ES-I3 (cell line): ENCODE measurements around the gene ZSWIM7.

Experiments
- H3K36me3 ChIP-seq: 2 replicates; pipeline ENCODE4 v1.6.1; 2013; ENCODE audit warnings: mild to moderate bottlenecking, low read length, control low read depth, moderate library complexity; ENCODE audit not compliant: insufficient read depth
- H3K4me1 ChIP-seq: 2 replicates; pipeline ENCODE4 v1.6.1; 2013; ENCODE audit warnings: mild to moderate bottlenecking, control low read depth, low read length; ENCODE audit not compliant: insufficient read depth
- H3K9ac ChIP-seq: 2 replicates; pipeline ENCODE4 v1.6.1; 2013; ENCODE audit warnings: low read depth, mild to moderate bottlenecking, low read length, moderate library complexity
- H3K9me3 ChIP-seq: 2 replicates; pipeline ENCODE4 v1.6.1; 2013; ENCODE audit warnings: mild to moderate bottlenecking, low read length, moderate library complexity; ENCODE audit not compliant: control insufficient read depth, insufficient read depth

ZSWIM7 gene

GRCh38 chr17:15957206-15957605, 42.3 kb downstream of the ZSWIM7 start:
- Histone ChIP-seq H3K9ac (no peak overlapping the region), H3K9me3 (no peaks in the 10 kb centered on the region), H3K4me1 (peaks cover 13% of the 10 kb centered on the region), H3K36me3 (no peaks in the 10 kb centered on the region)

DNA sequence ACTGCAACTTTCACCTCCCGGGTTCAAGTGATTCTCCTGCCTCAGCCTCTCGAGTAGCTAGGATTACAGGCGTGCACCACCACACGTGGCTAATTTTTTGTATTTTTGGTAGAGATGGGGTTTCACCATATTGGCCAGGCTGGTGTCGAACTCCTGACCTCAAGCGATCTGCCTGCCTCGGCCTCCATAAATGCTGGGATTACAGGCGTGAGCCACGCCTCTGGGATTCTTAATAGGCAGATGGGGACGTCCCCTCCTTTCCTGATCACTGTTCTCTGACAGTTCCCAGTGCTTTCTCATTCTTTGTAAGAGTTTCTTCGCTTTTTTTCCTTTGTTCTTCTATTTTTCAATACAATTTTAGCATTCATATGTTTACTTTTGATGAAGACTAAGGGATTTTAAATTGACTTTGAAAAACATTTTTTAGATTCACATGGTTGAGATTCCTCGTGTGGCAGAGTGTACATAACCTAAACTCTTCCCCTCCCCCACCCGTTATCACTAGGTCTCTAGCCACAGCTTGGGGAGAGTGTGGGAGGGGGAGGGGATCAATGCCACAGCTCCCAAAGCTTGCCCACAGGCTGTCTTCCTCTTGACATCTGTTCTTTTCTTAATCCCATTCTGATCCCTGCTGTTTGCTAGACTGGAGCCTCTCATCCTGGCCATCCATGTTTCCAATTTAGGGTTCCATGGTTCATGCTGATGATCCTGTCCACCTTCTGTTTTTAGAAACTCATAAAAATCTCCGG, 43.5 kb downstream of the ZSWIM7 start:
- H3K4me1 ChIP-seq = peaks cover 13% of the 10 kb centered on the region
- no peaks in the 10 kb centered on the region for H3K9me3 ChIP-seq
- H3K9ac ChIP-seq = no peak overlapping the region
- H3K36me3 ChIP-seq = no peaks in the 10 kb centered on the region

DNA sequence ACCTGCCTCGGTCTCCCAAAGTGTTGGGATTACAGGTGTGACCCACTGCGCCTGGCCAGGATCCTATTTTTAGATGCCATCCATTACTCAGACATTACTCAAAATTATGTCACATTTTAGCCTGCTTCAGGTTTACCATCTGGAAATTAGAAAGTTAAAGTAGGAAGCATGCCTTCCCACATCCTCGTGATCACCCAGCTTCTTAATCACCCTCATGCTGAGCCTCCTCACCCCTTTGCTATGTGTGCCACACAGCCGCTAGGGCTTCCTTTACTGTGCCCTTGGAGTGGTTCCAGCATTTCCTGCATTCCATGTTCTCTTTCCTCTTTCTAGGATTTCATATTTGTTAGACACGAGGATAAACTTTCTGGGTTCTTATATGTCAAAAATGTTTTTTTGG, 45.3 kb downstream of the ZSWIM7 start:
- no peaks in the 10 kb centered on the region for H3K36me3 ChIP-seq
- no peak overlapping the region for H3K9ac ChIP-seq
- peaks cover 13% of the 10 kb centered on the region for H3K4me1 ChIP-seq
- no peaks in the 10 kb centered on the region for H3K9me3 ChIP-seq

DNA sequence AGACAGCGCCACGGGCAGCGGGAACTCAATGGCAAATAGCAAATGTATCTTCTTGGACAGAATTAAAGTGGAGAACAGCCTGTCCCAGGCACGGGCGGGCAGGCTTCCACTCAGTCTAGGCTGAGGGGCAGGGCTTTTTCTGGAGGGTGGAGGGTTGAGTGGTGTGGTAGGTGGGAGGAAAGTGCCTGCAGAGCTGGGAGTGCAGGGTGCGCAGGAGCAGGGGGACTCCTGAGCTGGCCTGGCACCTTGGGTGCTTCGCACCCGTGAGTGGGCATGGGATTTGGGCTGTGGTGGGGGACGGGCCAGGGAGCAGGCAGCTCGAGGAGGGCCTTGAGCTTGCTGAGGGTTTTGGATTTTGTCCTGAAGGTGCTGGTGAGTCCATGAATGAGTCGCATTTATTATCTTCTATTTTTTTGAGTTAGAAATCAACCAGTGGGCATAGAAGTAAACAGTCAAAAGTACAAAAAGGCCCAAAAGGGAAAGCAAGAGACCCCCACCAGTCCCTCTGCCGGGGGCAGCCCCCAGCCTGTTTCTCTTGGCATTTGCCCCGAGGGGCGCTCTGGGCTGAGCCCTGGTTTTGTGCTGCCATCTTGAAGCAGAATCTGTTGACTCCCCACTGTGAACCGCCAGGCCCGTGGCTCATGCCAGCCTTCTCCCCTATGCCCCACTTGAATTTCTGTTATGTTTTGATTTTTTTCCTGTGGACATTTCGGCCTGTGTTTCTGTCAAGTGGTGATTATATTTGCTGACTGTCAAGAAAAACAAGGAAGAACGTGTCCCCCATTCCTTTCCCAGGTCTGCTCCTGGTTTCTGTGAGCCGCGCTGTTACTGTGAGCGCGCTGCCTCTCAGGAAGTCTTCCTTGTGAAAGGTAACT, 46.4 kb downstream of the ZSWIM7 start:
- no peaks in the 10 kb centered on the region for H3K36me3 ChIP-seq
- H3K9ac ChIP-seq = no peak overlapping the region
- no peaks in the 10 kb centered on the region for H3K9me3 ChIP-seq
- peaks cover 6% of the 10 kb centered on the region for H3K4me1 ChIP-seq

DNA sequence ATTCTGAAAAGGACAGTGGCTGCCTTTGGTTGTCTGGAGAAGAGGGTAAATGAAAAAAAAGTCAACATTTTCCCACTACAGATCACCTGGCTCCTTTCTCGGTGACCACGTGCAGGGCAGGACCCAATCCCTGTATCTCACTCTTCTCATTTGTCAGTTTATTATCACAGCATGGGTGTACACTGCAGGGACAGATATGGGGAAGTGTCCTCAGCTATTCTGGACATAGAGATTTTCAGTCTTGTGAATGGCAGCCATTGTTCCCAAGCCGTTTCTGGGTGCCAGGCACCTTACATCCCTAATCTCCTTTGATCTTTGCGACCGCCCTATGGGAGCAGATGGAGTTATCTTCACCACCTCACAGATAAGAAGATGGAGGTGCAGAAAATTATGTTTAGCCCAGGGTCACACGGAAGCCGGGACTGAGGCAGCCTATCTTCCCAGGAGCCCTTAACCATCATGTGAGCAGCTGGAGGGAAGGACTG, 47.4 kb downstream of the ZSWIM7 start:
- no peak overlapping the region for H3K9ac ChIP-seq
- H3K4me1 ChIP-seq = peaks cover 8% of the 10 kb centered on the region
- H3K9me3 ChIP-seq = no peaks in the 10 kb centered on the region
- no peaks in the 10 kb centered on the region for H3K36me3 ChIP-seq

- H3K9me3 ChIP-seq = no peaks in the 10 kb centered on the region
- peaks cover 14% of the 10 kb centered on the region for H3K4me1 ChIP-seq
- no peaks in the 10 kb centered on the region for H3K36me3 ChIP-seq
- H3K9ac ChIP-seq = no peak overlapping the region
Observed at GRCh38 chr17:15951368-15952047, 48.0 kb downstream of the ZSWIM7 start.

- H3K9ac ChIP-seq = no peak overlapping the region
- H3K4me1 ChIP-seq = peaks cover 15% of the 10 kb centered on the region
- H3K36me3 ChIP-seq = no peaks in the 10 kb centered on the region
- H3K9me3 ChIP-seq = no peaks in the 10 kb centered on the region
Observed at GRCh38 chr17:15947976-15948752, 51.3 kb downstream of the ZSWIM7 start.

DNA sequence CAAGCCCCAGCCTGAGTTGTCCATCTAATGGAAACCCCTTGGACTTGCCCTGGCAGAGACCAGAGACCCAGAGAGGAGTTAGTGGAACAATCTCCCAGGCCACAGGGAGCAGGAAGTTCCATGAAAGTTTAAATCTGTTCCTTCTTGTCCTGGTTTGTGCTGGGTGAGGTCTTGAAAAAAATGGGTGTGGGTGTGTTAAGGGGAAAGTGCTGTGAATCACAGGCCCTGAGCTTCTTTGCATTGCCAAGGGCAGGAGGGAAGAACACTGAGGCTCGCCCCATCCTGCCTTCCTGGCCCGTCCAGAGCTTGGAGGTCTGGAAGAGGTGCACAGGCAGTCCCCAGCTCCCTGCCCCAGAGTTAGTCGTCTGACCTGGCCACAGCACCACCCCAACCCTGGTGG, 52.2 kb downstream of the ZSWIM7 start:
- Histone ChIP-seq H3K4me1 (peaks cover 15% of the 10 kb centered on the region), H3K36me3 (no peaks in the 10 kb centered on the region), H3K9ac (no peak overlapping the region), H3K9me3 (no peaks in the 10 kb centered on the region)

- no peaks in the 10 kb centered on the region for H3K9me3 ChIP-seq
- H3K36me3 ChIP-seq = no peaks in the 10 kb centered on the region
- no peak overlapping the region for H3K9ac ChIP-seq
- peaks cover 15% of the 10 kb centered on the region for H3K4me1 ChIP-seq
Observed at GRCh38 chr17:15946611-15947120, 52.8 kb downstream of the ZSWIM7 start.

DNA sequence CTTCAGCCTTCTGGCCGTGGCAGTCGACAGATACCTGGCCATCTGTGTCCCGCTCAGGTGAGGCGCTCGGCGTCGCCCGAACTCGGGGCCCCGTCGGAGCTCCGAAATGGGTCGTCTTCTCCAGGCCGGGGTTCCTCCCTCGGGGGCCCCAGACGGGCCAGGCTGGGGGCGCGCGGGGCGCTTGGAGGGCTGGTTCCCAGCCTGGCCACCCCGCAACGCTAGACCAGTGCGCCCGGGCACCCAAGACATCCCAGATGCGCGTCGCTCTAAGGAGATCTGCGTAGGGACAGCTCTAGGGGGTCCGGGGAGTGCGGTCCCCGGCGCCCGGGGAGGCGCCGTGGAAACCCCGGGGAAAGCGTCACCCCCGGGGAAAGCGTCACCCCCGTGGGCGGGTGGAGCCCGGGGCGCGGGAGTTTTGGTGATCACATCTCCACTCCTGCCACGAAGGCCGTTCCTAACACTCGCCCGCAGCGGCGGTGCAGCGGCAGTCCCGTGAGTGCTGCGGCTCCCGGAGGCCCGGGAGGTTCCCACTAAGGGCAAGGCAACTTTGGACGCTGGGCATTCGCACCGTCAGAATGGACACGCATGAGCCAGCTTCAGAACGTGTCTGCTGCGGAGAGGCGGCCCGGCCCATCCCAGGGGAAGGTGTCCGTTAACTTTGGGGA, 53.8 kb downstream of the ZSWIM7 start:
- Histone ChIP-seq H3K4me1 (peaks cover 15% of the 10 kb centered on the region), H3K9ac (peak overlapping the region; percentile 79), H3K9me3 (no peaks in the 10 kb centered on the region), H3K36me3 (no peaks in the 10 kb centered on the region)

- peak within 1 kb of the TSS; percentile 79 for H3K9ac ChIP-seq
- no peaks in the 10 kb centered on the region for H3K36me3 ChIP-seq
- H3K4me1 ChIP-seq = peaks cover 15% of the 10 kb centered on the region
- no peaks in the 10 kb centered on the region for H3K9me3 ChIP-seq
Observed at GRCh38 chr17:15944759-15945526, 54.6 kb downstream of the ZSWIM7 start, which contains the start of gene ADORA2B. ADORA2B (plus strand) TSS chr17:15945130; CDS start chr17:15945249, 119 bp downstream.

- peak overlapping the region; percentile 79 for H3K9ac ChIP-seq
- peaks cover 15% of the 10 kb centered on the region for H3K4me1 ChIP-seq
- H3K36me3 ChIP-seq = no peaks in the 10 kb centered on the region
- no peaks in the 10 kb centered on the region for H3K9me3 ChIP-seq
Observed at GRCh38 chr17:15943971-15944758, 55.3 kb downstream of the ZSWIM7 start.
